Measurements from ENCODE around the gene RIN1. TPM values are rescaled to one million over a fixed set of nuclear protein-coding genes. Genes with fewer than 3 reads are reported as not detected.
A peak's percentile ranks its signal among the peaks of the same experiment; 100 is the strongest.

Gene RIN1
- total and polyA plus RNA-seq, 9 of the 15 experiments (the other 6 are each of a cell fraction or from before 2014, with no cell fraction given): 0.01 to 1.2 (median 0.45) TPM; not detected in 1

GRCh38 chr11:66344550-66345315 is 8.5 kb upstream of the RIN1 start, which contains the start of gene BRMS1 (continued):
- TF ChIP-seq ZNF592 (IDR thresholded peaks at IDR 0.05): no peak
- 0 out of 2 replicates have a peak, but pooled peaks have one; percentile 24 for TF ChIP-seq GATA2 (CRISPR knock-in tag; IDR thresholded peaks at IDR 0.05)
- TF ChIP-seq EP300 (IDR thresholded peaks at IDR 0.05; ENCODE audit: low read length): peak; percentile 73
- TF ChIP-seq AFF1 (IDR thresholded peaks at IDR 0.05; ENCODE audit: low read depth in 1 of 2, partially characterized antibody in 2 of 2): peak in 1 of 2 experiments; percentile 74
- TF ChIP-seq, protein P1, sequence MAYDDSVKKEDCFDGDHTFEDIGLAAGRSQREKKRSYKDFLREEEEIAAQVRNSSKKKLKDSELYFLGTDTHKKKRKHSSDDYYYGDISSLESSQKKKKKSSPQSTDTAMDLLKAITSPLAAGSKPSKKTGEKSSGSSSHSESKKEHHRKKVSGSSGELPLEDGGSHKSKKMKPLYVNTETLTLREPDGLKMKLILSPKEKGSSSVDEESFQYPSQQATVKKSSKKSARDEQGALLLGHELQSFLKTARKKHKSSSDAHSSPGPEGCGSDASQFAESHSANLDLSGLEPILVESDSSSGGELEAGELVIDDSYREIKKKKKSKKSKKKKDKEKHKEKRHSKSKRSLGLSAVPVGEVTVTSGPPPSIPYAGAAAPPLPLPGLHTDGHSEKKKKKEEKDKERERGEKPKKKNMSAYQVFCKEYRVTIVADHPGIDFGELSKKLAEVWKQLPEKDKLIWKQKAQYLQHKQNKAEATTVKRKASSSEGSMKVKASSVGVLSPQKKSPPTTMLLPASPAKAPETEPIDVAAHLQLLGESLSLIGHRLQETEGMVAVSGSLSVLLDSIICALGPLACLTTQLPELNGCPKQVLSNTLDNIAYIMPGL (CRISPR knock-in tag; IDR thresholded peaks at IDR 0.05): peak; percentile 40; the same call in 1 of the 2 replicates
- TF ChIP-seq, protein P2, sequence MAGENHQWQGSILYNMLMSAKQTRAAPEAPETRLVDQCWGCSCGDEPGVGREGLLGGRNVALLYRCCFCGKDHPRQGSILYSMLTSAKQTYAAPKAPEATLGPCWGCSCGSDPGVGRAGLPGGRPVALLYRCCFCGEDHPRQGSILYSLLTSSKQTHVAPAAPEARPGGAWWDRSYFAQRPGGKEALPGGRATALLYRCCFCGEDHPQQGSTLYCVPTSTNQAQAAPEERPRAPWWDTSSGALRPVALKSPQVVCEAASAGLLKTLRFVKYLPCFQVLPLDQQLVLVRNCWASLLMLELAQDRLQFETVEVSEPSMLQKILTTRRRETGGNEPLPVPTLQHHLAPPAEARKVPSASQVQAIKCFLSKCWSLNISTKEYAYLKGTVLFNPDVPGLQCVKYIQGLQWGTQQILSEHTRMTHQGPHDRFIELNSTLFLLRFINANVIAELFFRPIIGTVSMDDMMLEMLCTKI (IDR thresholded peaks at IDR 0.05; ENCODE audit: partially characterized antibody): no peak
- TF ChIP-seq KLF13 (tag; IDR thresholded peaks at IDR 0.05; ENCODE audit: borderline replicate concordance, low read depth): no peak
- peak; percentile 57 for TF ChIP-seq RBM22 (IDR thresholded peaks at IDR 0.05; ENCODE audit: low read depth, low read length, poor library complexity, severe bottlenecking)
- TF ChIP-seq SMAD1 (IDR thresholded peaks at IDR 0.05; ENCODE audit: low read depth, low read length, partially characterized antibody): peak; percentile 36
- TF ChIP-seq ZFP36 (IDR thresholded peaks at IDR 0.05; ENCODE audit: low read depth, low read length, partially characterized antibody): no peak
- TF ChIP-seq RCOR1 (IDR thresholded peaks at IDR 0.05; ENCODE audit: borderline replicate concordance in 1 of 2, low read depth in 2 of 2, low read length in 2 of 2): peak in 1 of 2 experiments; percentile 84; a peak in 3 of 4 replicates
- TF ChIP-seq TEAD2 (tag; IDR thresholded peaks at IDR 0.05): no peak

Measured in K562 (cell line).